ENCODE data around the gene SLFN11.

The SLFN11 gene

DNA sequence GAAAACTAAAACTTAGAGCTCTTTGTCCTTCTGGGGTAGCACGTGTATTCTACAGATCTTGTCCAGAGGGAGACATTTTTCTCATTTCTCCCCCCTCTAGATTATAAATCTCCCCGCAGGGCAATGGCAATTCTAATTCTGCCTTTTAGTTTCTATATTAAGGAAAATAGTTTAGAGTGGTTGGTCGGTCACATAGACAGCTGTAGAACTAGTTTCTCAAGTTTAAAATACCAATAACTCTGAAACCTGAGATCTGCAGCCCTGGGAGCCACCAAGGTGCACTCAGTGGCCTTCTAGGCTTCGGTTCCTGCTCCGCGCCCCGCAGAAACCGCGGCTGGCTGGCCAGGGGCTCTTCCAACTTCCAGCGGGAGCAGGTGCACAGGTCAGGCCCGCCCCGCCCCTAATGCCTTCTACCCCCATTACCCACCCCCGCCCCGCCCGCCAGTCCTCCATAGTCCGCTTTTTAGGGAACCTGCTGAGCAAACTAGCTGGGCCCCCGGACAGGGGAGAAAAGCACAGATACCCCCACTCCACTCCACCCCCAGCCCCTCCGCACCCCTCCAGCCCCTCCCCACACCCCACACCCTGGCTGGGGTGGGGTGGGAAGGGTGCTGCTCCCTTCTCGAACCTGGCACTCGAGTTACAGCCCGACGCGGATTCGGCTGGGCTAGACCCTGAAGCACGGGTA, 431 bp downstream of the SLFN11 start:
- H3K9ac ChIP-seq (ENCODE audit: low read length): no peak overlapping the region
- no peaks in the 10 kb centered on the region for H3K79me1 ChIP-seq (ENCODE audit: low read length)
- H2BK120ac ChIP-seq (ENCODE audit: low read depth, low read length): no peak overlapping the region
- no peaks in the 10 kb centered on the region for H3K79me2 ChIP-seq (ENCODE audit: control insufficient read depth, insufficient read depth, low read length)
- no peak overlapping the region for H3K27ac ChIP-seq (ENCODE audit: low read depth, low read length)
- no peak overlapping the region for H3K4ac ChIP-seq (ENCODE audit: low read depth, low read length)
- no peak overlapping the region for H3K56ac ChIP-seq (ENCODE audit: low read length)
- no CpG with 5 or more reads among the region's 25 CpGs for WGBS (ENCODE audit: extremely low coverage, insufficient coverage, low lambda C conversion rate)
- no peak overlapping the region for H4K8ac ChIP-seq (ENCODE audit: low read depth, low read length)
- peak overlapping the region; percentile 71 for H3K4me2 ChIP-seq (ENCODE audit: low read length)
- H3K18ac ChIP-seq (ENCODE audit: low read length): no peak overlapping the region
- H4K5ac ChIP-seq (ENCODE audit: low read length): no peak overlapping the region
- H2BK5ac ChIP-seq (ENCODE audit: low read length): no peak overlapping the region
- peaks cover 38% of the 10 kb centered on the region for H3K27me3 ChIP-seq (ENCODE audit: insufficient read depth, low read length, poor library complexity)
- no peak overlapping the region for H2AK5ac ChIP-seq (ENCODE audit: low read length)
- peaks cover 3% of the 10 kb centered on the region for H3K4me1 ChIP-seq (ENCODE audit: control insufficient read depth, low read depth, low read length)
- H3K4me3 ChIP-seq (ENCODE audit: low read length): no peak overlapping the region
- H3K36me3 ChIP-seq (ENCODE audit: control insufficient read depth, insufficient read depth, low read length): no peaks in the 10 kb centered on the region
- no peak overlapping the region for H2BK15ac ChIP-seq (replicated peaks; ENCODE audit: low read depth)
- no peak overlapping the region for H3K23ac ChIP-seq (ENCODE audit: low read length)
- no peak for DNase-seq

DNA sequence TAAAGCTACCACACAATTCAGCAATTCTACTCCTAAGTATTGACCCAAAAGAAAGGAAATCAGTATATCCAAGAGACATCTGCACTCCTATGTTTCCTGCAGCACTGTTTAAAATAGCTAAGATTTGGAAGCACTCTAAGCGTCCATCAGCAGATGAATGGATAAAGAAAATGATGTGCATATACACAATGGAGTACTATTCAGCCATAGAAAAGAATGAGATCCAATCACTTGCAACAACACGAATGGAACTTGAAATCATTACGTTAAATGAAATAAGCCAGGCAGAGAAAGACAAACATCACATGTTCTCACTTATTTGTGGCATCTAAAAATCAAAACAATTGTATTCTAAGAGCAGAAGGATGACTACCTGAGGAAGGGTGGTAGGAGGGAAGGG, 1.5 kb downstream of the SLFN11 start:
- no CpG with 5 or more reads among the region's 3 CpGs for WGBS (ENCODE audit: extremely low coverage, insufficient coverage, low lambda C conversion rate)
- no peaks in the 10 kb centered on the region for H3K79me2 ChIP-seq (ENCODE audit: control insufficient read depth, insufficient read depth, low read length)
- no peak overlapping the region for H2BK120ac ChIP-seq (ENCODE audit: low read depth, low read length)
- H3K9ac ChIP-seq (ENCODE audit: low read length): no peak overlapping the region
- H3K4me2 ChIP-seq (ENCODE audit: low read length): no peak overlapping the region
- H4K5ac ChIP-seq (ENCODE audit: low read length): no peak overlapping the region
- peaks cover 38% of the 10 kb centered on the region for H3K27me3 ChIP-seq (ENCODE audit: insufficient read depth, low read length, poor library complexity)
- no peak overlapping the region for H3K4ac ChIP-seq (ENCODE audit: low read depth, low read length)
- no peak overlapping the region for H4K8ac ChIP-seq (ENCODE audit: low read depth, low read length)
- H3K23ac ChIP-seq (ENCODE audit: low read length): no peak overlapping the region
- no peak overlapping the region for H3K27ac ChIP-seq (ENCODE audit: low read depth, low read length)
- H3K79me1 ChIP-seq (ENCODE audit: low read length): no peaks in the 10 kb centered on the region
- no peak overlapping the region for H3K4me3 ChIP-seq (ENCODE audit: low read length)
- peaks cover 3% of the 10 kb centered on the region for H3K4me1 ChIP-seq (ENCODE audit: control insufficient read depth, low read depth, low read length)
- no peak overlapping the region for H3K18ac ChIP-seq (ENCODE audit: low read length)
- H3K56ac ChIP-seq (ENCODE audit: low read length): no peak overlapping the region
- H2AK5ac ChIP-seq (ENCODE audit: low read length): no peak overlapping the region
- no peak for DNase-seq
- no peak overlapping the region for H2BK15ac ChIP-seq (replicated peaks; ENCODE audit: low read depth)
- H2BK5ac ChIP-seq (ENCODE audit: low read length): no peak overlapping the region
- H3K36me3 ChIP-seq (ENCODE audit: control insufficient read depth, insufficient read depth, low read length): no peaks in the 10 kb centered on the region

DNA sequence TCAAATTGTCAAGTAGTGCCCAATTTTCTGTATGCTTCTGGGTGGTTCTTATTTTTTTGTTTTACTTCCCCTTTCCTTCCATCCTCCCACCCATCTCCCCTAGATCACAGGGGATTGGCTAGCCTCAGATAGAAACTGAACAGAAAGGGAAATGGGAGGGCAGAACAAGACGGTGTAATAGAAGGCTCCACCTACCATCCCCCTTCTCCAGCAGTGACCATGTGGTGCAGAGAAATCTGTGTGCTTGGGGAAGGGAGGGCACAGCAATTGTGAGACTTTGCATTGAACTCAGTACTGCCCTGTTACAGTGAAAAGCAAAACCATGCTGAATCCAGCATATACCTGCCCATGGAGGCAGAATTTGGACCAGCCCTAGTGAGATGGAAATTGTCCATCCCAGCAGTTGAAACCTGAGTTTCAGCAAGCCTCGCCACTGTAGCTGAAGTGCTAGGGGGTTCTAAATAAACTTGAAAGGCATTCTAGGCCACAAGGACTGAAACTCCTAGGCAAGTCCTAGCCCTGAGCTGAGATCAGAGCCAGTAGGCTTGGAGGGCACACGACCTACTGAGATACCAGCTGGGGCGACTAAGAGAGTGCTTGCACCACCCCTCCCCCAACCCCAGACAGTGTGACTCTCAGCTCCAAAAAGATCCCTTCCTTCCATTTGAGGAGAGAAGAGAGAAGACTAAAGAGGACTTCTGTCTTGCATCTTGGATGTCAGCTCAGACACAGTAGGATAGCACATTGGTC, 5.2 kb downstream of the SLFN11 start:
- H3K18ac ChIP-seq (ENCODE audit: low read length): no peak overlapping the region

GRCh38 chr17:35361027-35361426, 12.4 kb downstream of the SLFN11 start:
- H3K4me2 ChIP-seq (ENCODE audit: low read length): no peak overlapping the region
- H3K4ac ChIP-seq (ENCODE audit: low read depth, low read length): no peak overlapping the region
- H4K5ac ChIP-seq (ENCODE audit: low read length): no peak overlapping the region
- H3K36me3 ChIP-seq (ENCODE audit: control insufficient read depth, insufficient read depth, low read length): no peaks in the 10 kb centered on the region
- peaks cover 2% of the 10 kb centered on the region for H3K27me3 ChIP-seq (ENCODE audit: insufficient read depth, low read length, poor library complexity)
- H4K8ac ChIP-seq (ENCODE audit: low read depth, low read length): no peak overlapping the region
- H3K23ac ChIP-seq (ENCODE audit: low read length): no peak overlapping the region
- no CpG with 5 or more reads among the region's 1 CpG for WGBS (ENCODE audit: extremely low coverage, insufficient coverage, low lambda C conversion rate)
- no peak overlapping the region for H2BK15ac ChIP-seq (replicated peaks; ENCODE audit: low read depth)
- H3K9ac ChIP-seq (ENCODE audit: low read length): no peak overlapping the region
- H3K79me1 ChIP-seq (ENCODE audit: low read length): no peaks in the 10 kb centered on the region
- no peak overlapping the region for H3K4me3 ChIP-seq (ENCODE audit: low read length)
- no peak overlapping the region for H2AK5ac ChIP-seq (ENCODE audit: low read length)
- H3K79me2 ChIP-seq (ENCODE audit: control insufficient read depth, insufficient read depth, low read length): no peaks in the 10 kb centered on the region
- H3K56ac ChIP-seq (ENCODE audit: low read length): no peak overlapping the region
- no peaks in the 10 kb centered on the region for H3K4me1 ChIP-seq (ENCODE audit: control insufficient read depth, low read depth, low read length)
- no peak overlapping the region for H2BK5ac ChIP-seq (ENCODE audit: low read length)
- no peak overlapping the region for H3K18ac ChIP-seq (ENCODE audit: low read length)
- DNase-seq: no peak
- H2BK120ac ChIP-seq (ENCODE audit: low read depth, low read length): no peak overlapping the region
- H3K27ac ChIP-seq (ENCODE audit: low read depth, low read length): no peak overlapping the region

More for the DNA sequence above, 5.2 kb downstream of the SLFN11 start:
- Histone ChIP-seq H3K23ac (ENCODE audit: low read length) (no peak overlapping the region), H3K36me3 (ENCODE audit: control insufficient read depth, insufficient read depth, low read length) (no peaks in the 10 kb centered on the region), H3K79me2 (ENCODE audit: control insufficient read depth, insufficient read depth, low read length) (no peaks in the 10 kb centered on the region), H3K27me3 (ENCODE audit: insufficient read depth, low read length, poor library complexity) (peaks cover 17% of the 10 kb centered on the region), H2BK5ac (ENCODE audit: low read length) (no peak overlapping the region), H3K79me1 (ENCODE audit: low read length) (no peaks in the 10 kb centered on the region), H2BK120ac (ENCODE audit: low read depth, low read length) (no peak overlapping the region), H2BK15ac (replicated peaks; ENCODE audit: low read depth) (no peak overlapping the region), H3K4me3 (ENCODE audit: low read length) (no peak overlapping the region), H3K56ac (ENCODE audit: low read length) (no peak overlapping the region), H3K9ac (ENCODE audit: low read length) (no peak overlapping the region), H3K4me1 (ENCODE audit: control insufficient read depth, low read depth, low read length) (peaks cover 3% of the 10 kb centered on the region), H2AK5ac (ENCODE audit: low read length) (no peak overlapping the region), H3K4ac (ENCODE audit: low read depth, low read length) (no peak overlapping the region), H3K27ac (ENCODE audit: low read depth, low read length) (no peak overlapping the region), H3K4me2 (ENCODE audit: low read length) (no peak overlapping the region), H4K5ac (ENCODE audit: low read length) (no peak overlapping the region), H4K8ac (ENCODE audit: low read depth, low read length) (no peak overlapping the region)
- peak; percentile 16 for DNase-seq
- WGBS (ENCODE audit: extremely low coverage, insufficient coverage, low lambda C conversion rate): no CpG with 5 or more reads among the region's 4 CpGs

DNA sequence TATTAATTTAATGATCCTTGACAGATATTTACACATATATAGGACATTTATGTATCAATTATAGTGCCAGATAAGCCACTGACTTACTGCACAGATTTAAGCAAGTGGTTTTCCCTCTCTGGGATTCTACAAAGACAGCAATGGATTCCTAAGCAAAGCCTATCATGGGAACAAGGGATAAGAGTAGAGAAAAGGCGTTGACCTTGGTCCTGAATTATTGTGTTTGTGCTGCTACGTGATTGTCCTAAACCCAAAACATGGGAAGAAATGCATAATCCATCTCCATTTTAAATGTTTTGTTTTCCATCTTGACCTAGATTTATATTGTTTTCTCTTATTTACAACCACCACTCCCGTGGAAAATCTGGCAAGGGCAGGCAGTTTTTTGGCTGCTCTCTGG, 14.0 kb downstream of the SLFN11 start:
- Histone ChIP-seq H2BK5ac (ENCODE audit: low read length) (no peak overlapping the region), H4K5ac (ENCODE audit: low read length) (no peak overlapping the region), H3K36me3 (ENCODE audit: control insufficient read depth, insufficient read depth, low read length) (no peaks in the 10 kb centered on the region), H3K79me2 (ENCODE audit: control insufficient read depth, insufficient read depth, low read length) (no peaks in the 10 kb centered on the region), H2BK120ac (ENCODE audit: low read depth, low read length) (no peak overlapping the region), H3K18ac (ENCODE audit: low read length) (no peak overlapping the region), H3K4me2 (ENCODE audit: low read length) (no peak overlapping the region), H3K9ac (ENCODE audit: low read length) (no peak overlapping the region), H3K27ac (ENCODE audit: low read depth, low read length) (no peak overlapping the region), H3K79me1 (ENCODE audit: low read length) (no peaks in the 10 kb centered on the region), H3K56ac (ENCODE audit: low read length) (no peak overlapping the region), H3K4ac (ENCODE audit: low read depth, low read length) (no peak overlapping the region), H3K27me3 (ENCODE audit: insufficient read depth, low read length, poor library complexity) (peaks cover 2% of the 10 kb centered on the region), H3K4me3 (ENCODE audit: low read length) (no peak overlapping the region), H2AK5ac (ENCODE audit: low read length) (no peak overlapping the region), H4K8ac (ENCODE audit: low read depth, low read length) (no peak overlapping the region), H3K4me1 (ENCODE audit: control insufficient read depth, low read depth, low read length) (no peaks in the 10 kb centered on the region), H2BK15ac (replicated peaks; ENCODE audit: low read depth) (no peak overlapping the region), H3K23ac (ENCODE audit: low read length) (no peak overlapping the region)
- DNase-seq: peak; percentile 16
- no CpG with 5 or more reads among the region's 3 CpGs for WGBS (ENCODE audit: extremely low coverage, insufficient coverage, low lambda C conversion rate)
